HG02943 (cell line): ENCODE measurements around the gene QTRT2.

Experiments
- ATAC-seq: cut with Tn5 transposase; IDR thresholded peaks from one replicate; pipeline ENCODE4 v1.9.1; 2021; ENCODE audit warnings: mild to moderate bottlenecking, low read depth, moderate library complexity; ENCODE audit not compliant: unreplicated experiment

Gene QTRT2

GRCh38 chr3:114076711-114077110 lies 20.2 kb downstream of the QTRT2 start:
- no peak for ATAC-seq

GRCh38 chr3:114078126-114078525 lies 21.6 kb downstream of the QTRT2 start:
- no peak for ATAC-seq

GRCh38 chr3:114079761-114080160 lies 23.2 kb downstream of the QTRT2 start:
- ATAC-seq: no peak

- no peak for ATAC-seq
These were observed 23.7 kb downstream of the QTRT2 start for GRCh38 chr3:114080201-114080600.

GRCh38 chr3:114081037-114081436 lies 24.5 kb downstream of the QTRT2 start:
- ATAC-seq: no peak

- ATAC-seq: no peak
These were observed 26.6 kb downstream of the QTRT2 start for GRCh38 chr3:114083112-114083511.

GRCh38 chr3:114086356-114086755 lies 29.8 kb downstream of the QTRT2 start:
- no peak for ATAC-seq

- no peak for ATAC-seq
These were observed 33.1 kb downstream of the QTRT2 start for GRCh38 chr3:114089675-114090074.

GRCh38 chr3:114092151-114093015 lies 35.8 kb downstream of the QTRT2 start:
- ATAC-seq: no peak

- ATAC-seq: no peak
These were observed 36.5 kb downstream of the QTRT2 start for GRCh38 chr3:114093016-114093380.

- ATAC-seq: no peak
These were observed 37.1 kb downstream of the QTRT2 start for GRCh38 chr3:114093596-114093995.

- ATAC-seq: no peak
These were observed 39.3 kb downstream of the QTRT2 start for GRCh38 chr3:114095796-114096195.

GRCh38 chr3:114101101-114101500 lies 44.6 kb downstream of the QTRT2 start:
- no peak for ATAC-seq

GRCh38 chr3:114103181-114103580 lies 46.6 kb downstream of the QTRT2 start:
- ATAC-seq: no peak

- no peak for ATAC-seq
These were observed 47.3 kb downstream of the QTRT2 start for GRCh38 chr3:114103858-114104257.

GRCh38 chr3:114104414-114104813 lies 47.9 kb downstream of the QTRT2 start:
- ATAC-seq: no peak

GRCh38 chr3:114108137-114108536 lies 51.6 kb downstream of the QTRT2 start:
- no peak for ATAC-seq

GRCh38 chr3:114110439-114110838 lies 53.9 kb downstream of the QTRT2 start:
- no peak for ATAC-seq

- ATAC-seq: no peak
These were observed 54.7 kb downstream of the QTRT2 start for GRCh38 chr3:114111060-114111770.

GRCh38 chr3:114112696-114113095 lies 56.2 kb downstream of the QTRT2 start:
- ATAC-seq: no peak

- no peak for ATAC-seq
These were observed 58.2 kb downstream of the QTRT2 start for GRCh38 chr3:114114719-114115118.

- no peak for ATAC-seq
These were observed 58.6 kb downstream of the QTRT2 start for GRCh38 chr3:114115143-114115542.
